NCI-H2029 treated with DMSO at 0.1 percent for 48 hours (cell line): ENCODE measurements around the gene OR52B2.
"Not testable (repeated sequence)": the region's sequence is repeated elsewhere in the genome, so short reads cannot be mapped to it uniquely, and the experiment has no call there.

Source experiments
- DNase-seq: peaks from one replicate; lab custom pipeline; 2025; lab: John Stamatoyannopoulos, UW

OR52B2 gene

GRCh38 chr11:6152126-6152525 is 18.0 kb downstream of the OR52B2 start:
- DNase-seq: no peak

DNA sequence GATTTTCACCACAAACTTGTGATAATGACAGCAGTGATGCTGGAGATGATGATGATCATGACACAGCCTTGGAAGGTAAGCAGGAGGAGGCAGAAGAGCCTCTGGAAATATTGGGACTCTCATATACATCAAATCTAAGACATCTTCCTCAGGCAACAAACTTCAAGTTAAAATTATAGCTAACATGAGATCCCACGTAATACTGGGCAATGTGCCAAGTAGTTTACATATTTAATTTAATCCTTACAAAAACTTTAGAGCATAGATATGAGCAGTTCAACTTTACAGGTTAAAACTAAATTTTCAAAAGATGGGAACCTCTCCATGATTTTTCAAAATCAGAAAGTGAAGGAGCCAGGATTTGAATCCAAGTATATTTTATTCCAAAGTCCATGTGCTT is 19.0 kb downstream of the OR52B2 start:
- DNase-seq: no peak

GRCh38 chr11:6143737-6144136 is 26.4 kb downstream of the OR52B2 start:
- not testable (repeated sequence) for DNase-seq

GRCh38 chr11:6142936-6143335 is 27.2 kb downstream of the OR52B2 start:
- DNase-seq: no peak

DNA sequence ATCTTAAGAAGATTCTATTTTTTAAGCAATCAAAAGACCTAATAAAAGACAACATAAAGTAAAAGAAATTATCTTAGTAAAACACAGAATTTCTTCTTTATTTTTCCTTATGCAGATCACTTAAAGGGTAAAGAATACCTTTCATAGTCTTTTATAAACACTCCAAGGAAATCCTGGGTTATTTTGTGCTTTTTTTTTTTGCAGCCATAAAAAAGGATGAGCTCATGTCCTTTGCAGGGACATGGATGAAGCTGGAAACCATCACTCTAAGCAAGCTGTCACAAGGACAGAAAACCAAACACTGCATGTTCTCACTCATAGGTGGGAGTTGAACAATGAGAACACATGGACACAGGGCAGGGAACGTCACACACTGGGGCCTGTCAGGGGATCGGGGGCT is 34.2 kb downstream of the OR52B2 start:
- DNase-seq: not testable (repeated sequence)

- no peak for DNase-seq
Measured at GRCh38 chr11:6132431-6132830, 37.7 kb downstream of the OR52B2 start.

- no peak for DNase-seq
Measured at GRCh38 chr11:6129635-6130034, 40.5 kb downstream of the OR52B2 start.

GRCh38 chr11:6129011-6129410 is 41.1 kb downstream of the OR52B2 start:
- DNase-seq: no peak

DNA sequence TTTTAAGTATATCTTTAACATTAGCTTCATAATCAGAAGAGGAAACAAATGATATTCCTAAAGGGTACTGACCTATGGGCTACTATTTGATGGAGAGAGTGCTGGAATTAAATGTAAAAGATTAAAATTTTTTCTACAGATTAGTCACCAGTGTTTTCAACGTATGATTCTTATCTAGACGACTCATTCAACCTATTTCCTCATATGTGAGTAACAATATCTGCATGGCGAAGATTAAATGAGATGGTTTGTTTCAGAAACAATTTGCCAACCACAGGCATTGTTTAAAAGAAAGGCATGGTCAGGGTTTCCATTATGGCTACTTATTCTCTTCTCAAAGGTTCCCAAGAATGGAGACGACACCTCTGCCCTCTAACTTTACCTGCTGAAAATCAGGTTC is 42.2 kb downstream of the OR52B2 start:
- DNase-seq: no peak

GRCh38 chr11:6124245-6124644 is 45.9 kb downstream of the OR52B2 start:
- DNase-seq: no peak
